NCI-H1092 (cell line): Measurements from ENCODE around the gene SRCAP.
"Not testable (repeated sequence)": the region's sequence is repeated elsewhere in the genome, so short reads cannot be mapped to it uniquely, and the experiment has no call there.

Experiments used
- DNase-seq: peaks from one replicate; lab custom pipeline; 2025; lab: John Stamatoyannopoulos, UW

Gene SRCAP

DNA sequence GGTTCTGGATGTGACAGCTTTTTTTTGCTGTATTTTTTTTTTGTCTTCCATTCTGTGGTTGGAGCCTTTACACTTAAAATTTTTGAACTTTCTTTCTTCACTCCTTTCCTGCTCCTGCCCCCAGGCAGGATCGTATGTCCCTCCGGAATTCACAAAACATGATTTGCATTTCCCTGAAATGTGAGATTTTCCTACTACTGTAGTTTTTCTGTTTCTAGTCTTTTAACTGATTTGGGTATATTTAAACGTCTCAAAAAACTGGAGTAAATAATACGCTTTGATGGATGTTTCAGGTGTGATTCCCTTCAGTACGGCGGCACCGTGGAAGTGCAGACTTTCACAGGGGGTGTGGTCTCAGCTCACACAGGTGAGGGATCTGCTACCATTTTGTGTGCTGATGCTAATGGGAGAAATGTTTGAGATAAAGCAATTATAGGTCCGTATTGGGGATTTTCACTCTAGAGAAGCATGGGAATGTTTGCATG is 686 bp downstream of the SRCAP start:
- no peak for DNase-seq

DNA sequence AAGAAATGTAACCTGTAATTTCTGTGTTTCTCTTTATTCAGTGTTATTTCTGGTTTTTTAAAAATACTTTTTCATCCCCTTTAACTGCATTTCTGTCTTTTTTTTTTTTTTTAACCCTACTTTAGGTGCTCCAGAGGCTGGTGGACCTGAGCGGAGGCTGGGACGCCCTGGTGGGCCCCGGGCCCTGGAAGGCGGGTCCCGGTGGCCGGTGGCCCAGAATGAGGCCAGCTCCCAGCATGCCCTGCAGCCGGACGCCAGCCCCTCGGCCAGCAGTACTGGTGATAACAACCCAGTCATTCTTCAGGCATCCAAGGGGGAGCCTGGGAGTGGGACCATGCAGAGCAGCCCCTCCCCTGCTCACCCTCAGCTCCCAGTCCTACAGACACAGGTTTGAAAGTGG is 1.5 kb downstream of the SRCAP start:
- no peak for DNase-seq

DNA sequence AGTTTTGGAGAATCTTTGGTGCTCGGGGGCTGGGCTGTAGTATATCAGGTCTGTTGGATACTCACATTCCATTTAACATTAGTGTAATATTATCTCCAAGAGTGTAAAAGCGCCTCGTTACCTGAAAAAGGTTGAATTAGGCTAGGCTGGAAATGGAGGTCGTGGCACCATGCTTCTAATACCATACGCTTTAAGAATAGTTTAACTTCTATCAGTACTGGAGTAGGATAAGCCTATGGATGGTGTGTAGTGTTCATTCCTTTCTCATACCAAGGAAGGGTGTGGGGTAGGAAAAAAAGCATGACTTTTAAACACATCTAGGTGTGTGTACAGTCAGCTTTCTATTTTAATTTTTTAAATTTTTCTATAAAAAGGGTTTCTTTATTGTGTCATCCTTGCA is 2.0 kb downstream of the SRCAP start:
- DNase-seq = no peak

DNA sequence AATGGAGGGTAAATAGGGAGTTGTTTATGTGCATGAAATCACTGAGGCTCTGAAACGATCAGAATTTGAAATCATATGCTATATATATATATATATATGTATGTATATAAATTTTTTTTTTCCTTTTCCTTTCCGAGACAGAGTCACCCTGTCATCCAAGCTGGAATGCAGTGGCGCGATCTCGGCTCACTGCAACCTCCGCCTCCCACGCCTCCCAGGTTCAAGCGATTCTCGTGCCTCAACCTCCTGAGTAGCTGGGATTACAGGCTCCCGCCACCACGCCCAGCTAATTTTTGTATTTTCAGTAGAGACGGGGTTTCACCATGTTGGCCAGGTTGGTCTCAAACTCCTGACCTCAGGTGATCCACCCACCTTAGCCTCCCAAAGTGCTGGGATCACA is 4.1 kb downstream of the SRCAP start:
- not testable (repeated sequence) for DNase-seq

DNA sequence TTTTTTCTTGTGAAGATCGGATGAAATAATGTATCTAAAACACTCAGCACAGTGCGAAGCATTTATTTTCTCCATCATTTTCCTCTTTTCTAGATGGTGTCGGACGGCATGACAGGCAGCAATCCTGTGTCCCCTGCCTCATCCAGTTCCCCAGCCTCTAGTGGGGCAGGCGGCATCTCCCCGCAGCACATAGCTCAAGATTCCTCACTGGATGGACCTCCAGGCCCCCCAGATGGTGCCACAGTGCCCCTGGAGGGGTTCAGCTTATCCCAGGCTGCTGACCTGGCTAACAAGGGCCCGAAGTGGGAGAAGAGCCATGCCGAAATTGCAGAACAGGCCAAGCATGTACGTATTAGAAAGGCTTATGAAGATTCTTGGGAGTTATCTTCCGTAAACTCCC is 5.0 kb downstream of the SRCAP start:
- DNase-seq = no peak

DNA sequence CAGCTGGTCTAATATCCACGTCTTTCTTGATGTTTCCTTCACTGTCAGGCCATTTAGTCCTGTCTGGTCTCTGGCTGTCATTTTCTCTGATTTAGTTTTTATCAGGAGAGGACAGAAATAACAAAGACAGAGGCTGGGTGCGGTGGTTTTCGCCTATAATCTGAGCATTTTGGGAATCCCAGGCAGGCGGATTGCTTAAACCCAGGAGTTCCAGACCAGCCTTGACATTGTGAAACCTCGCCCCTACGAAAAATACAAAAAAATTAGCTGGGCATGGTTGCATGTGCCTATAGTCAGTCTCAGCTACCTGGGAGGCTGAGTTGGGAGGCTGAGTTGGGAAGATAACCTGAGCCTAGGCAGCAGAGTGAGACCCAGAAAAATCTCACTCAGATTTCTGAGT is 7.1 kb downstream of the SRCAP start:
- no peak for DNase-seq

DNA sequence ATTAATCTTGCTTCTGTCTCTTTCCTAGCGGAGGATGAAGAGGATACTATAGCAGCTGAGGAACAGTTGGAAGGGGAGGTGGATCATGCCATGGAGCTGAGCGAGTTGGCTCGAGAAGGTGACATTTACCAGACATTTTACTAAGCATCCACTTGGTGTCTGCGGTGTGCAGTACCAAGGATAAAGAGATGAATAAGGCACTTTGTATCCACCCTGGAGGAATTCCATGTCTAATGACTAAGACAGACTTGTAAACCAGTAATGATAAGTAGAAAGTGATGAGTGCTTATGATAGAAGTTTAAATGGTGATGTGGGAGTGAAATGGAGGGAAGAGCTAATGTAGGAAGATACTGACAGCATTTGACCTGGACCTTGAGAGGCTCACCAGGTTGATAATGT is 12.0 kb downstream of the SRCAP start:
- DNase-seq = no peak

DNA sequence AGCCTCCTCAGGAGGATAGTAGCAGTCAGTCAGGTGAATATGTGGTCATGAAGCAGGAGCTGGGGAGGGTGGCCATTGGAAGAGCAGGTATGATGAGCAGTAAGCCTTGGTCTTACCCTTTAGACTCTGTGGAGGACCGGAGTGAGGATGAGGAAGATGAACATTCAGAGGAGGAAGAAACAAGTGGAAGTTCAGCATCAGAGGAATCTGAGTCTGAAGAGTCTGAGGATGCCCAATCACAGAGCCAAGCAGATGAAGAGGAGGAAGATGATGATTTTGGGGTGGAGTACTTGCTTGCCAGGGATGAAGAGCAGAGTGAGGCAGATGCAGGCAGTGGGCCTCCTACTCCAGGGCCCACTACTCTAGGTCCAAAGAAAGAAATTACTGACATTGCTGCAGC is 12.7 kb downstream of the SRCAP start:
- DNase-seq = no peak

DNA sequence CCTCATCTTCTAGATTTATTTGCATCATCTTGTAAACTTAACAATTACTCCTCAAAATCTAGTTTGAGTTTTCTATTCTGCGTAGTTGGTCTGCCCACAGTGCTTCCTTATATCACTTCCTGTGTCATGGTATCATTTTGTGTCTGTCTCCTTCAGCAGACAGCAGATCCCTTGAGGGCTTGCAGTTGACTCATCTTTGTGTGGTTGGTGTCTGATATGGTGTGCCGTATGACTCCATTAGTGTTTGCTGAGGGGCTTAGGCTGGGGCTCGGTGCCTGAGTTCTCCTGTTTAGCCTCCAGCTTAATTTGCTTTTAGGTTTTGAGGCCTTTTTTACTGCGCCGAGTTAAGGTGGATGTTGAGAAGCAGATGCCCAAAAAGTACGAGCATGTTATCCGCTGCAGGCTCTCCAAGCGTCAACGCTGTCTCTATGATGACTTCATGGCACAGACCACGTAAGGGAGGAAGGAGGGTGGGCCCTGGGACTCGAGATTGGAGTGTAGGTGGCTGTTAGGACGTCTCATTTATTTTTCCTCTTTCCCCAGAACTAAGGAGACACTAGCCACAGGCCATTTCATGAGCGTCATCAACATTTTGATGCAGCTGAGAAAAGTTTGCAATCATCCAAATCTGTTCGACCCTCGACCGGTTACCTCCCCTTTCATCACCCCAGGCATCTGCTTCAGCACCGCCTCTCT is 16.9 kb downstream of the SRCAP start:
- DNase-seq = no peak

DNA sequence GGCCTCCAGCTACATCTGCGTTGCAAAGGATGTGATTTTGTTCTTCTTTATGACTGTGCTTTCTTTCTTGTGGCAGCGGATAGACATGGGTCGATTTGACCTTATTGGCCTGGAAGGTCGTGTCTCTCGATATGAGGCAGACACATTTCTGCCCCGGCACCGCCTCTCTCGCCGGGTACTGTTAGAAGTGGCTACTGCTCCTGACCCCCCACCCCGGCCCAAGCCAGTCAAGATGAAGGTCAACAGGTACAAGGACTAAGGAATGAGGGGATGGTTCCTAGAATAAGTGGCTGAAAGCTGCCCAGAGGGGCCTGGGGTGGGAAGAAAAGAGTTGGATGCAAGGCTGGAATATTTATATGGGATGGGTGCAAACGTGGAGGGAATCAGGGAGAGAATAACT is 21.1 kb downstream of the SRCAP start:
- no peak for DNase-seq

DNA sequence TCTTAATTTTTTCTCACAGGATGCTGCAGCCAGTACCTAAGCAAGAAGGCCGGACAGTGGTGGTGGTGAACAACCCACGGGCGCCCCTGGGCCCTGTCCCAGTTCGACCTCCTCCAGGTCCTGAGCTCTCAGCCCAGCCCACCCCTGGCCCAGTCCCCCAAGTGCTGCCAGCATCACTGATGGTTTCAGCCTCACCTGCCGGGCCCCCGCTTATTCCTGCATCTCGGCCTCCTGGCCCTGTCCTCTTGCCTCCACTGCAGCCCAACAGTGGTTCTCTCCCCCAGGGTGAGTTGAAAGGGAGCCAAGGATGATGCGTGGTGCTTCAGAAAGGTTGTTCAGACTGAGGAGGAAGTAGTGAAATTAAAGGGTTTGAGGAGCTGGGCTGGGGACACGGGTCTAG is 21.7 kb downstream of the SRCAP start:
- no peak for DNase-seq

DNA sequence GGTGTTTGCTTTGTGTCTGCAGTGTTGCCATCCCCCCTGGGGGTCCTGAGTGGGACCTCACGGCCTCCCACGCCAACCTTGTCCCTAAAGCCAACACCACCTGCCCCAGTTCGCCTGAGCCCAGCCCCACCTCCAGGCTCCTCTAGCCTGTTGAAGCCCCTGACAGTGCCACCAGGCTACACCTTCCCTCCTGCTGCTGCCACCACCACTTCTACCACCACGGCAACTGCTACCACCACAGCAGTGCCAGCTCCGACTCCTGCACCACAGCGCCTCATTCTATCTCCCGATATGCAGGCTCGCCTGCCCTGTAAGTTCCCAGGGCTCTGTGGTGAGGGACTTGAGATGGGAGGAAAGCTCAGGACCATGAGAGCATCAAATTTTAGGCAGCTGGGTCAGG is 22.2 kb downstream of the SRCAP start:
- no peak for DNase-seq

DNA sequence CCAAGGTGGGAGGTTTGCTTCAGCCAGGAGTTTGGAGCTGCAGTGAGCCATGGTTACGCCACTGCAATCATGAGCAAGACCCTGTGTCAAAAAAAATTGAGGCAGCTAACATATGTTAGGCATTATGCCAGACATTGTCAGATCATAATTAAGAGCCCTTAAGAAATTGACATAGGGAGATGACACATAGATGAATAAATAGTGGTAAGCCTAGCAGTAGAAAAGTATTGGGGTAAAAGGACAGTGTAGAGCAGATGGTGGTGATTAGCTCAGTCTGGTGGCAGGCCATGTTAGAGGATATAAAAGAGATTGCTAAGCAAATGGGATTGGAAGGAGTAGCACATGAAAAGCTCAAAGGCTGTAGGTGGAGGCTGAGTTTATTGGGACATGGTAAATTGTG is 22.6 kb downstream of the SRCAP start:
- no peak for DNase-seq

DNA sequence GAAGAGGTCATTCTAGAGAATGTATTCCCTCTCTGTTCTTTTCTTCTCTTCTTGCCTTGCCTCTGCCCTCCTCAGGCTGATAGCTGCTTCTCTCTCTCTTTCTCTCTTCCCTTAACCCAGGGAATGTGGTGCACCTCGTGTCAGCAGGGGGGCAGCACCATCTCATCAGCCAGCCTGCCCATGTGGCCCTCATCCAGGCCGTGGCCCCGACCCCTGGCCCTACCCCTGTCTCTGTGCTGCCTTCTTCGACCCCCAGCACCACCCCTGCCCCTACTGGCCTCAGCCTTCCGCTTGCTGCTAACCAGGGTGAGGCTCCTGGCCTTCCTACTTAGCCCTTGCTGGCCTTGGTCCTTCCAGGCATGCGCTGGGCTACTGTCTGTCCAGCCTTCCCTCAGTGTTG is 23.5 kb downstream of the SRCAP start:
- DNase-seq = no peak

DNA sequence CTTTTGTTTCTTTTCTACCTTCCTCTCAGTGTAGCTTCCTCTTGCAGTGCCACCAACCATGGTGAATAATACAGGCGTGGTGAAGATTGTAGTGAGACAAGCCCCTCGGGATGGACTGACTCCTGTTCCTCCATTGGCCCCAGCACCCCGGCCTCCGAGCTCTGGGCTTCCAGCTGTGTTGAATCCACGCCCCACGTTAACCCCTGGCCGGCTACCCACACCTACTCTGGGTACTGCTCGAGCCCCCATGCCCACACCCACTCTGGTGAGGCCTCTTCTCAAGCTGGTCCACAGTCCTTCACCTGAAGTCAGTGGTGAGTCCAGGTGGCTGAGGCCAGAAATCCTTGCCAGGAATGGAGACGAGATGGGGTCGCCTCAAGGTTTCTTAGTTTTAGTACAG is 23.9 kb downstream of the SRCAP start:
- DNase-seq = no peak

DNA sequence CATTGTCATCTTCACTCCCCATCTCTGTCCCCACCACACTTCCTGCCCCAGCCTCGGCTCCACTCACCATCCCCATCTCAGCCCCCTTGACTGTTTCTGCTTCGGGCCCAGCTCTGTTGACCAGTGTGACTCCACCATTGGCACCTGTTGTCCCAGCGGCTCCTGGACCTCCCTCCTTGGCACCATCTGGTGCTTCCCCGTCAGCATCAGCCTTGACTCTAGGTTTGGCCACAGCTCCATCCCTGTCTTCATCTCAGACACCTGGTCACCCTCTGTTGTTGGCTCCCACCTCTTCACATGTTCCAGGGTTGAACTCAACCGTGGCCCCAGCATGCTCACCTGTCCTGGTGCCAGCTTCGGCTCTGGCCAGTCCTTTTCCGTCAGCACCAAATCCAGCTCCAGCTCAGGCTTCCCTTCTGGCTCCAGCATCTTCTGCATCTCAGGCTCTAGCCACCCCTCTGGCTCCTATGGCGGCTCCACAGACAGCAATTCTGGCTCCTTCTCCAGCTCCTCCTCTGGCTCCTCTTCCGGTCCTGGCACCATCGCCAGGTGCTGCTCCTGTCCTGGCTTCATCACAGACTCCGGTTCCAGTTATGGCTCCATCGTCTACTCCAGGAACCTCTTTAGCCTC is 24.9 kb downstream of the SRCAP start:
- no peak for DNase-seq

DNA sequence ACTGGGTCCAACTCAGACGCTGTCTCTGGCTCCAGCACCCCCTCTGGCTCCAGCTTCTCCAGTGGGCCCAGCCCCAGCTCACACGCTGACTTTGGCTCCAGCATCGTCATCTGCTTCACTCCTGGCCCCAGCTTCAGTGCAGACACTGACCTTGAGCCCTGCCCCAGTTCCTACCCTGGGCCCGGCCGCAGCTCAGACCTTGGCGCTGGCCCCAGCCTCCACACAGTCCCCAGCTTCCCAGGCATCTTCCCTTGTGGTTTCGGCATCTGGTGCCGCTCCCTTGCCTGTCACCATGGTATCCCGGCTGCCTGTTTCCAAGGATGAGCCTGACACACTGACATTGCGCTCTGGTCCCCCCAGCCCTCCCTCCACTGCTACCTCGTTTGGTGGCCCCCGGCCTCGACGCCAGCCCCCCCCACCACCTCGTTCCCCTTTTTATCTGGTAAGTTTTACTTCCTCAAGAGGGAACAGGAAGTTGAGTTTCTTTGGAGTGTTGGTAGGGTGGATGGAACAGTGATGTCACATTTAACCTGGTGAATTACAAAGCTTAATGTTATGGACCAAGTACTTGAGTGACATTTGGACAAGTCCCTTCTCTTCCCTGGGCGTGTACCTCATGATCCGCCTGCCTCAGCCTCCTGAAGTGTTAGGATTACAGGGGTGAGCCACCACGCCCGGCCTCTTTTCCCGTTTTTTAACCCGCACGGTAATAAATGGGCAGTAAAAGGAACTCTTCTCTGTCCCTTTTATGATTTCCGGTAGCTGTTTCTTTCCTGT is 25.9 kb downstream of the SRCAP start:
- no peak for DNase-seq

DNA sequence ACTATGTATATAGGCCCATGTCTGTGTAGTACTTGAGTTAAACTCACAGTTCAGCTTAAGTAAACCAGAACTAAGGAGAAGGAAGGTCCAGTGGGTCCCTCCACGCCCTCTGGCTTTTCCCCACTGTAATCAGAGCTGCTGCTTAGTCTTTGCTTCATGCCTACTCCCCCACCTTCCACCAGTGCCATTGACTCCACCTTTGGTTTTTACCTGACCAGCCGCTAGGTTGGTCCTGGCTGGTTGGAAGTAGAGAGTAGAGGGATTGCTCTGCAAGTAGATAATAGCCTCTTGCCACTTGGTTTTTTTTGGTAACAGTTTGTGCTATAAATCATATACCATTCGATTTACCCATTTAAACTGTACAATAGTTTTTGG is 26.4 kb downstream of the SRCAP start:
- DNase-seq = no peak

DNA sequence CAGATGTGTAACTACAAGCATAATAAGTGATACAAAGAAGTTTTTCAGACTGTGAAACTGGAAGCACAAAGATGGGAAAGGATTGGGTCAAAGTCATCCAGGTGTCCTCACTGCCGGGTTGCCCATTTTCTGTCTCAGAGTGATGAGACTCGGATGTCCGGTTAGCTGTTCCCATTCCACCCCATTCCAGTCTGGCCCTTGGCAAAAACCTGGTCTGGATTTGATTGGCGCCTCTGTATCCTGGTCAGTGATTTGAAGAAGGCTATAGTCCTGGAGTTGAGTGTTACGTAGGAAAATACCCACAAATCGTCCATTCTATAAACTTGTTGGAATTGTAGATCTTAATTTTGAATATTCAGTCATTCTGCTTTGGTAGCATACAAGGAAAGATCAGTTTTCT is 29.4 kb downstream of the SRCAP start:
- no peak for DNase-seq

DNA sequence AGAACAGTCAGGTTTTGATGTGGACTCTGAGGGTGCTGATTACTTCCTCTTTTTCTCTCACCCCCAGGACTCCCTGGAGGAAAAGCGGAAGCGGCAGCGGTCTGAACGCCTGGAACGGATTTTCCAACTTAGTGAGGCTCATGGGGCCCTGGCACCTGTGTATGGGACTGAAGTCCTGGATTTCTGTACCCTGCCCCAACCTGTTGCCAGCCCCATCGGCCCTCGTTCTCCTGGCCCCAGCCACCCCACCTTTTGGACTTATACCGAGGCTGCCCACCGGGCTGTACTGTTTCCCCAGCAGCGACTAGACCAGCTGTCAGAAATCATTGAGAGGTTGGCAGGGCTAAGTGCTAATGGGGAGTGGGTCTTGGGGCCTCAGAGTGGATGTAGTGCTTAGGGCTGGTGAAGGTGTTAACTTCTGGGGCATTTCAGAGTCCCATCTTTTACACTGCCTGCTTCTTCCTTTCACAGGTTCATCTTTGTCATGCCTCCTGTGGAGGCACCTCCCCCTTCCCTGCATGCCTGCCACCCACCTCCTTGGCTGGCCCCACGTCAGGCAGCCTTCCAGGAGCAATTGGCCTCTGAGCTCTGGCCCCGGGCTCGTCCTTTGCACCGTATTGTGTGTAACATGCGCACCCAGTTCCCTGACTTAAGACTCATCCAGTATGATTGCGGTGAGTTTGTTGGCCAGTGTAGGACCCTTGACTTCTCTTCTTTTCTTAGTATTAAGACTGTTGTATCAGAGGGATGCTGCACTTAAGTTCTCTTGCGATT is 30.1 kb downstream of the SRCAP start:
- no peak for DNase-seq

DNA sequence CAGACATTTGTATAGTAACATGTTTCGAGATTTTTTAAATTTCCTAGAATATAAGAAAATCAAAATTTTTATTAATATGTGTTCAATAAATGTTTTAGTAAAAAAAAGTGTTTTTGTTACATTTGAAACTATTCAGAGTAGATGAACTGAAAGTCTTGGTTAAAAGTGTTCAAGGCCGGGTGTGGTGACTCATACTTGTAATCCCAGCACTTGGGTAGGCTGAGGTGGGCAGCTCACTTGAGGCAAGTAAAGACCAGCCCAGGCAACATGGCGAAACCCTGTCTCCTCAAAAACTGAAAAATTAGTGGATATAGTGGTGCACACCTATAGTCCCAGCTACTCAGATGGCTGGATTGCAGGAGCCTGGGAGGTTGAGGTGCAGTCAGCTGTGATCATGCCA is 32.4 kb downstream of the SRCAP start:
- no peak for DNase-seq

DNA sequence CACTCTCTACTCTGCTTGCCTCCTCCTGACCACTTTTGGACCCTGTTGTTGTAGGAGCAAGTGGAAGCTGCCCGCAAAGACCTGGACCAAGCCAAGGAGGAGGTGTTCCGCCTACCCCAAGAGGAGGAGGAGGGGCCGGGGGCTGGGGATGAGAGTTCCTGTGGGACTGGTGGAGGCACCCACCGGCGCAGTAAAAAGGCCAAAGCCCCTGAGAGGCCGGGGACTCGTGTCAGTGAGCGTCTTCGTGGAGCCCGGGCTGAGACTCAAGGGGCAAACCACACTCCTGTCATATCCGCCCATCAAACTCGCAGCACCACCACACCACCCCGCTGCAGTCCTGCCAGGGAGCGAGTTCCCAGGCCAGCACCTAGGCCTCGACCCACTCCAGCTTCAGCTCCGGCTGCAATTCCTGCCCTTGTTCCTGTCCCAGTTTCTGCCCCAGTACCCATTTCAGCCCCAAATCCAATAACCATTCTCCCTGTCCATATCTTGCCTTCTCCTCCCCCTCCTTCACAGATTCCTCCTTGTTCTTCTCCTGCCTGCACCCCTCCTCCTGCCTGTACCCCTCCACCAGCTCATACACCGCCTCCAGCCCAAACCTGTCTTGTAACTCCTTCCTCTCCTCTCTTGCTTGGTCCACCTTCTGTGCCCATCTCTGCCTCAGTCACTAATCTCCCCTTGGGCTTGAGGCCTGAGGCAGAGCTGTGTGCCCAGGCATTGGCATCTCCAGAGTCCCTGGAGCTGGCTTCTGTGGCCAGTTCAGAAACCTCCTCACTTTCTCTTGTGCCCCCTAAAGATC is 38.2 kb downstream of the SRCAP start:
- DNase-seq = no peak
